LNCaP clone FGC (cell line): Measurements from ENCODE around the gene CD1D.

Experiments
- DNase-seq: peaks from one replicate; pipeline ENCODE4 v3.0.0-alpha.2; 2011; ENCODE audit warnings: low read depth
- H3K4me3 ChIP-seq: 2 replicates; pipeline ENCODE4 v1.5.1; 2011; ENCODE audit warnings: mild to moderate bottlenecking, low read depth, low read length, control low read depth
- CTCF ChIP-seq: IDR thresholded peaks from 2 replicates; pipeline ENCODE4 v1.5.1; 2012; ENCODE audit warnings: mild to moderate bottlenecking; ENCODE audit not compliant: control insufficient read depth, insufficient read depth; ENCODE audit errors: extremely low read depth

The CD1D gene

GRCh38 chr1:158147401-158147800 lies 33.3 kb upstream of the CD1D start:
- no peak overlapping the region for H3K4me3 ChIP-seq
- no peak for DNase-seq
- no peak for TF ChIP-seq CTCF

- H3K4me3 ChIP-seq: no peak overlapping the region
- no peak for DNase-seq
- TF ChIP-seq CTCF: no peak
Measured at GRCh38 chr1:158147869-158148268, 32.8 kb upstream of the CD1D start.

- no peak overlapping the region for H3K4me3 ChIP-seq
- TF ChIP-seq CTCF: no peak
- no peak for DNase-seq
Measured at GRCh38 chr1:158148468-158148867, 32.2 kb upstream of the CD1D start.

- no peak for DNase-seq
- no peak for TF ChIP-seq CTCF
- peak overlapping the region; percentile 46 for H3K4me3 ChIP-seq
Measured at GRCh38 chr1:158149175-158149574, 31.5 kb upstream of the CD1D start.

- peak; percentile 86 for DNase-seq
- H3K4me3 ChIP-seq: peak overlapping the region; percentile 46
- no peak for TF ChIP-seq CTCF
Measured at GRCh38 chr1:158149577-158150269, 31.0 kb upstream of the CD1D start.

GRCh38 chr1:158150523-158150922 lies 30.2 kb upstream of the CD1D start:
- H3K4me3 ChIP-seq: no peak overlapping the region
- DNase-seq: no peak
- no peak for TF ChIP-seq CTCF

GRCh38 chr1:158153179-158153578 lies 27.5 kb upstream of the CD1D start:
- H3K4me3 ChIP-seq: no peak overlapping the region
- DNase-seq: no peak
- TF ChIP-seq CTCF: no peak
